ENCODE data around the gene CXADR. TPM values are rescaled to one million over a fixed set of nuclear protein-coding genes. Genes with fewer than 3 reads are reported as not detected.

CXADR gene
- total RNA-seq, 1 experiment from 2014 or later, result 14.3 TPM

DNA sequence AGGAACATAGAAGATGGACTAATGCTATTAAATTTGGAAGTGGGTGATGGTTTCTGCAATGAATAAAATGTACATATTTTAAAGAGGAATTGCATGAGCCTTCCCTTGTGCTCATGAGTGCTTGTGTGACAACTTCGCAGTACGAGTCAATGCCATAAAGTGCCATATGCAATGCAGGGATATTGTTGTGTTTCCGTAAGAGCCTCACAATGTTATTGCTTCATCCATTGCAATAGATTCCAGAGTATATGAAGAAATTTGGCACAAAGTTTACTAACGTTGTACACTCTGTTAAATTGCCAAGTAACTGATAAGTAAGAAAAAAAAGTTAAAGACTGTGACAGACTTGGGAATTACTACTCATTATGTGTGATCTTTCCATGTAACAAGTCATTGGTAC lies 77.6 kb downstream of the CXADR start:
- DNase-seq (ENCODE audit: low read depth), result no peak

DNA sequence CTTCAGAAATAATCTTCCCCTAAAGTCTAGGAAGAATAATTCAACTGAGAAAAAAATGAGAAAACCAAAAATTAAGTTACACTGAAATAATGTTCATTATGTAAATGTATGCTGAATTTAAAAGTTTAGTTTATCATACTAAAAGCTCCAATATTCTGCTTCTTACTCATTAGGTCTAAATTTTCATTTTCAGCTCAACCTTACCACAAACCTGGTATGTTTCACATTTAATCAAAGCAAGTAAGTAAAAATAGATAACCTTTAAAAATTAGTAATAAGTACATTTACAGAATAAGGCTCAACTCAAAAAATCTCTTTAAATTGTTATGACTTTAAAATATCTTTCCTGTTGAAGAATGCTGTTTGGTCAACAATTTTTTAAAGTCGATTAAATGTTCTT lies 84.8 kb downstream of the CXADR start:
- DNase-seq (ENCODE audit: low read depth), result no peak

DNA sequence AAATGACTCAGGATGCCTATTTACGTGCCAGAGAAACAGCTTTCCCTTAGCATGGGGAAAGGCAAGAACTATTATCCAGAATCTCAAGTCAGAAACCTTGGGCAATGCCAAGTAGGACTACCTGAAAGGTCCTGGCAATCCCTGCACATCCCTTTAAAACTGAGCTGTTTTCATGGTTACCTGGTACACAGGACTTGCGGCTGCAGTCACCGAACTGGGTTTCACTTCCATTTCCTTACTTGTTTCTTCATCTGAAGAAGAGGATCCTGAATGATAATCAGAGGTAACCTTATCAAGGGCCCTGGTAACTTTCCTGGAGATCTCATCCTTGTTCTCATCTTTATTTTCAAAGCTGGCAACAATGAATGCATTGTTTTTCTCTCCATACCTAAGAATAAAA lies 85.6 kb downstream of the CXADR start:
- DNase-seq (ENCODE audit: low read depth), result no peak

DNA sequence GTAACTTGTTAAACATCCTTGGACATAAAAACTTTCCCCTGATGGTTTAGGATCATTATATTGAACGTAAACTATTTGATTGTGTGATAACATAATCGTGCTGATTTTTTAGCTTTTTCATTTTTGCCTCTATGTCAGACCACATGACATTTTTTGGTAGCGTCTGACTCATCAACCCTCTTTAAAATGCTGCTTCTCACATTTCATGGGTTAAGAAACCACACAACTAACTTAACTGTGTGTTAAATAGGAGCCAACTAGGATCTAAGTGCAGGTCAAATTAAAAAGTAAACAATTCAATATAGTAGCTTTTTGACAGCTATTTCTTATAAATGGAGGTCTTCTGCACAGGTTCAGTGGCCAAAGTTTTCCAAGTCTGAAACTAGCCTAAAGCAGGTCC lies 90.0 kb downstream of the CXADR start:
- DNase-seq (ENCODE audit: low read depth), result peak; percentile 39

DNA sequence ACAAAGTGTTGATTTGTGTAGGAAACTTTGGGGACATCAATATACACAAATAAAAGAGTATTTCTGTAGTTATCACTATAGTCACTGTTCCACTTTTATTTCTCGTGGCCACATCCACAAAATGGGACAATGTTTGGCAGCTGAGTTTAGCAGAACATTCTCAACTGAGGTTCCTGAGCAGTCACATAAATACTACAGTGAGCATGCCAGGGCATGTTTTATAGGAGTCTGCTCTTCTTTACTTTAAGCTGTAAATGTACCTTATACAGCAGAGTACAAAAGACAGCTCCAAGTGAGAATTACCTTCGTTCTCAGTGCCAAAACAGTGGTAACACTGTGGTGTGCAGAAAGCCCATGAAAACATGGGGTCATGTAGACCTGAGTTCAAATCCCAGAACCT lies 94.8 kb downstream of the CXADR start:
- no peak for DNase-seq (ENCODE audit: low read depth)

DNA sequence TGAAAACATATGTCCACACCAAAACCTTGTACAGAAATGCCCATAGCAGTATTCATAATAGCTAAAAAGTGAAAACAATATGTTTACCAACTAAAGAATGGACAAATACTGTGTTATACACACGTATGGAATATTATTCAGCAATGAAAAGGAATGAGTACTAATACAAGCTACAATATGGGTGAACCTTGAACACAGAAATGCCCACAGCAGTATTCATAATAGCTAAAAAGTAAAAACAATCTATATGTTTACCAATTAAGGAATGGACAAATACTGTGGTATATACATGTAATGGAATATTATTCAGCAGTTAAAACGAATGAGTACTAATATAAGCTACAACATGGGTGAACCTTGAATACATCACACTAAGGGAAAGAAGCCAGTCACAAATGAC lies 96.8 kb downstream of the CXADR start:
- DNase-seq (ENCODE audit: low read depth), result no peak

GRCh38 chr21:17610911-17611310 lies 98.1 kb downstream of the CXADR start:
- DNase-seq (ENCODE audit: low read depth), result no peak

GRCh38 chr21:17611414-17612022 lies 98.7 kb downstream of the CXADR start:
- DNase-seq (ENCODE audit: low read depth), result peak; percentile 79

GRCh38 chr21:17612023-17612564 lies 99.3 kb downstream of the CXADR start:
- DNase-seq (ENCODE audit: low read depth), result no peak

- peak; percentile 66 for DNase-seq (ENCODE audit: low read depth)
These were observed 99.9 kb downstream of the CXADR start, which contains the start of gene BTG3 for GRCh38 chr21:17612565-17613241. Gene BTG3, minus strand, starts transcription at chr21:17612901. Its CDS starts 3,757 bp downstream, at chr21:17609144.

DNA sequence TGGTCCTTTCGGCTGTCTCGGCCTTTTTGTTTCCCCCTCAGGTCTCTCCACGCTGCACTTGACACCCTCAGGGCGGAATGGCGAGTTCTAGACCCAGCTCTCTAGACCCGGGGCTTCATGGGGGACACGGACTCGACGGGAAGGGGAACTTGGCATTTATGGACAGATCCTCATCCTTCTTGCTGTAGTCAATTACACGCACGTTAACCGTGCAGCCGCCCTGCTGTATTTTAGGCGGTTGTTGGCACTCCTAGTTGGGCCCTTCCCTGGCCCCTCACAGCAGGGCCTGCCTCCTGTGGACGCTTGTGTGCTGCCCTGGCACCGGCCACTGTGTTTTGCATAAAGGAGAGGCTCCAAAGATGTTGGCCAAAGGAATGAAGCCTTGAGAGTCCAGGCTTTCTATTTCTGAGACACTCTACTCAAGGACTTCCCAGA lies 100.4 kb downstream of the CXADR start:
- DNase-seq (ENCODE audit: low read depth), result peak; percentile 2

DNA sequence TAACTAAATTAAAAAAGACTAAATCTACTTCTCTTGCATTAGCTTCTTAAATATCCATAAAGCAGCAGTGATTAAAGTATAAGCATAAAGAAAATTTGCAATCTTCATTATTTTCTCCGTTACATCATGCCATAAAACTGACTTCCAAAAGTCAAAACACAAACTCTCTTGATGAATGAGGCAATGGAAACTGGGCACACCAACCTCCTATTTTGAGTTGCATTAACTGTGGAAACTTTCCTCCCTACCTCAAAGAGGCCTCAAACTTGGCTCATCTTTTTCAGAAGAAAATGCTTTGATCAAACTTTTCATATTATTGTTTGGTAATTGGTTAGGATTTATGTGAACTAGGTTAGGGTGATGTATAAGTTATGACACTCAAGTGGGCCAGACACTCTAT lies 104.0 kb downstream of the CXADR start:
- no peak for DNase-seq (ENCODE audit: low read depth)

DNA sequence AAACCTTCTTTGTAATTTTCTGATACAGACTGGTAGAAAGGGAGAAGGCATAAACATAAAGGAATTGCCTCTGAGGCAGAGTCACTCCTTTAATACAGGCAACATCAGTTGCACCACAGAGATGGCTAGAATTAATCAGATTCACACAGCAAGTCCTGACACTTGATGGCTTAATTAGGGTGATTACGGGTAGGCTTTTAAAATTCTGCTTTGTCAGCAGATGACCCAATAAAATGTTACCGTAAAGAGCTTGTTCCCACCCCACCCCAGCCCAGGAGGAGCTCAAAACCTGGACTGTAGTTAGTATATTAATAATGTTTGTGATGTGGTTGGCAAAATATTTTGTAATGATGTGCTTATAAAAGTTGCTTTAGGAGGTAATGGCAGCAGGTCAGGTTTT lies 109.2 kb downstream of the CXADR start:
- no peak for DNase-seq (ENCODE audit: low read depth)

DNA sequence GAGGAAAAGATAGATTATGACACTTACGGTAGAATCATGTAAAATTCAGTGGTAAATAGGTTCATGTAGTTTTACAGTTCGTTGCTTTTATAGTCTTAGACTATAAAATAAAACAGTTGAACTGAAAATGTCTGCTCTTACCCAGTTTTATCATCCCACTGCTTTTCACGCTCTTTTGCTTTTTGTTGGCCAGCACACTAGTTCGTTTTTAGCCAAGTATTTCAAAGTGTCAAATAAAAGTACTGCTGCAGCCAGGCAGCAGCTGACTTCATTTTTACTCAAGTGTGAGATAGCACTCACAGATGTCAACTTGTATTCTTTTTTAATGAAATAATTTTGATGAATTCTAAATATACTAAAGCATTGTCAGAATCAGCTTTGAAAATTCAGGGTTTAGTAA lies 118.4 kb downstream of the CXADR start:
- DNase-seq (ENCODE audit: low read depth), result no peak

GRCh38 chr21:17636711-17637110 lies 123.9 kb downstream of the CXADR start:
- DNase-seq (ENCODE audit: low read depth), result peak; percentile 17

DNA sequence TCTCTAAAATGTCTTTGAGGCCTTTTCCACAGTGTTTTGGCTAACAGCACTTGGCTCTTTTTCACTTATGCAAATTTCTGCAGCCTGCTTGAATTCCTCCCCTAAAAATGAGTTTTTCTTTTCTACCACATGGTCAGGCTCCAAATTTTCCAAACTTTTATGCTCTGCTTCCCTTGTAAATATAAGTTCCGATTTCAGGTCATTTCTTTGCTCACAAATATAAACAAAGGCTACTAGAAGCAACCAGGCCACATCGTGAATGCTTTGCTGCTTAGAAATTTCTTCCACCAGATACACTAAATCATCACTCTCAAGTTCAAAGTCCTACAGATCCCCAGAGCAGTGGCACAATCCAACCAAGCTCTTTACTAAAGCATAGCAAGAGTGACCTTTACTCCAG lies 128.0 kb downstream of the CXADR start:
- DNase-seq (ENCODE audit: low read depth), result no peak

Small RNA genes within 50 kb of the gene (small RNA-seq; reads per million reads assigned to genes)
- gene RF00019, result not detected
- gene RN7SL163P, result not detected
- gene RPL39P40, result not detected

Other genes with a start within 250 kb of the CXADR start
- gene BTG3, start 99.9 kb downstream of the CXADR start, total RNA-seq (2014; rRNA removed; shearing (Covaris generic)), result 30.0 and 32.3 TPM in 2 replicates

Measured in HT1080 (cell line).